Measurements from ENCODE around the gene TGIF2. TPM values are rescaled to one million over a fixed set of nuclear protein-coding genes. Genes with fewer than 3 reads are reported as not detected.
"Not testable (repeated sequence)": the region's sequence is repeated elsewhere in the genome, so short reads cannot be mapped to it uniquely, and the experiment has no call there.

Gene TGIF2
- total and polyA plus RNA-seq, 5 donors from 2014 or later: 19.4 to 38.9 (median 24.7) TPM

- peak overlapping the region in 1 of 4 donors; percentile 41 for H3K4me3 Mint-ChIP-seq
- not testable (repeated sequence) for H3K27ac ChIP-seq (ENCODE audit: insufficient read depth, low read length, poor library complexity, severe bottlenecking); DNase-seq; H3K27me3 Mint-ChIP-seq; ATAC-seq (ENCODE audit: low read depth in 2 of 2); H3K9me3 ChIP-seq (ENCODE audit: control insufficient read depth in 2 of 2, low read length in 2 of 2); H3K27me3 ChIP-seq (ENCODE audit: control insufficient read depth, insufficient read depth, low read length); H3K4me1 ChIP-seq (ENCODE audit: control insufficient read depth, insufficient read depth, low read length, poor library complexity, severe bottlenecking); H3K36me3 ChIP-seq (ENCODE audit: control insufficient read depth, insufficient read depth, low read length); H3K4me3 ChIP-seq (ENCODE audit: low read depth, low read length); H3K27ac Mint-ChIP-seq; H3K36me3 Mint-ChIP-seq; H3K4me1 Mint-ChIP-seq; H3K9me3 Mint-ChIP-seq
Measured at GRCh38 chr20:36564726-36565121, 8.7 kb upstream of the TGIF2 start.

- Mint-ChIP-seq H3K4me1 (peaks cover 0 to 6% (median 0%) of the 10 kb centered on the region in 4 donors), H3K27ac (no peak overlapping the region), H3K36me3 (no peaks in the 10 kb centered on the region), H3K9me3 (peaks cover 0 to 4% (median 2%) of the 10 kb centered on the region in 7 donors), H3K27me3 (no peaks in the 10 kb centered on the region), H3K4me3 (no peak overlapping the region)
- peaks cover 0 to 3% of the 10 kb centered on the region in 2 experiments for H3K9me3 ChIP-seq (ENCODE audit: control insufficient read depth in 2 of 2, low read length in 2 of 2)
- H3K36me3 ChIP-seq (ENCODE audit: control insufficient read depth, insufficient read depth, low read length): no peaks in the 10 kb centered on the region
- no peak overlapping the region for H3K27ac ChIP-seq (ENCODE audit: insufficient read depth, low read length, poor library complexity, severe bottlenecking)
- no peaks in the 10 kb centered on the region for H3K4me1 ChIP-seq (ENCODE audit: control insufficient read depth, insufficient read depth, low read length, poor library complexity, severe bottlenecking)
- DNase-seq: no peak
- H3K4me3 ChIP-seq (ENCODE audit: low read depth, low read length): no peak overlapping the region
- no peak for ATAC-seq (ENCODE audit: low read depth in 2 of 2)
- H3K27me3 ChIP-seq (ENCODE audit: control insufficient read depth, insufficient read depth, low read length): no peaks in the 10 kb centered on the region
Measured at GRCh38 chr20:36565520-36565919, 7.9 kb upstream of the TGIF2 start.

GRCh38 chr20:36569847-36570429 lies 3.5 kb upstream of the TGIF2 start:
- DNase-seq (no peak), ATAC-seq (ENCODE audit: low read depth in 2 of 2) (no peak)
- H3K27me3 Mint-ChIP-seq: peaks cover 5% of the 10 kb centered on the region
- H3K9me3 ChIP-seq (ENCODE audit: control insufficient read depth in 2 of 2, low read length in 2 of 2): peaks cover 0 to 3% of the 10 kb centered on the region in 2 experiments
- H3K27ac ChIP-seq (ENCODE audit: insufficient read depth, low read length, poor library complexity, severe bottlenecking): no peak overlapping the region
- H3K36me3 Mint-ChIP-seq: no peaks in the 10 kb centered on the region
- no peaks in the 10 kb centered on the region for H3K36me3 ChIP-seq (ENCODE audit: control insufficient read depth, insufficient read depth, low read length)
- H3K27ac Mint-ChIP-seq: peak overlapping the region in 1 of 3 donors; percentile 80
- peaks cover 17% of the 10 kb centered on the region for H3K4me1 ChIP-seq (ENCODE audit: control insufficient read depth, insufficient read depth, low read length, poor library complexity, severe bottlenecking)
- H3K4me3 ChIP-seq (ENCODE audit: low read depth, low read length): no peak overlapping the region
- H3K9me3 Mint-ChIP-seq: peaks cover 0 to 2% (median under 1%) of the 10 kb centered on the region in 7 donors
- H3K4me1 Mint-ChIP-seq: peaks cover 0 to 25% (median 18%) of the 10 kb centered on the region in 4 donors
- H3K27me3 ChIP-seq (ENCODE audit: control insufficient read depth, insufficient read depth, low read length): no peaks in the 10 kb centered on the region
- H3K4me3 Mint-ChIP-seq: peak overlapping the region in 1 of 4 donors; percentile 33

- Mint-ChIP-seq H3K27me3 (peaks cover 5% of the 10 kb centered on the region), H3K36me3 (no peaks in the 10 kb centered on the region), H3K9me3 (peaks cover 0 to 2% (median 0%) of the 10 kb centered on the region in 7 donors), H3K27ac (peak overlapping the region; percentile 99), H3K4me1 (peaks cover 5 to 42% (median 32%) of the 10 kb centered on the region in 4 donors), H3K4me3 (peak overlapping the region; percentile 93 to 96 (median 94))
- ATAC-seq (ENCODE audit: low read depth in 2 of 2) (no peak), DNase-seq (peak in 1 of 3 donors; percentile 19)
- H3K27me3 ChIP-seq (ENCODE audit: control insufficient read depth, insufficient read depth, low read length): no peaks in the 10 kb centered on the region
- no peaks in the 10 kb centered on the region for H3K36me3 ChIP-seq (ENCODE audit: control insufficient read depth, insufficient read depth, low read length)
- peak overlapping the region; percentile 100 for H3K27ac ChIP-seq (ENCODE audit: insufficient read depth, low read length, poor library complexity, severe bottlenecking)
- H3K4me1 ChIP-seq (ENCODE audit: control insufficient read depth, insufficient read depth, low read length, poor library complexity, severe bottlenecking): peaks cover 32% of the 10 kb centered on the region
- no peaks in the 10 kb centered on the region for H3K9me3 ChIP-seq (ENCODE audit: control insufficient read depth in 2 of 2, low read length in 2 of 2)
- H3K4me3 ChIP-seq (ENCODE audit: low read depth, low read length): no peak overlapping the region
Measured at GRCh38 chr20:36571564-36572504, 1.6 kb upstream of the TGIF2 start.

GRCh38 chr20:36572701-36573102 lies 695 bp upstream of the TGIF2 start:
- H3K27ac ChIP-seq (ENCODE audit: insufficient read depth, low read length, poor library complexity, severe bottlenecking): peak overlapping the region; percentile 100
- H3K36me3 Mint-ChIP-seq: no peaks in the 10 kb centered on the region
- H3K4me3 ChIP-seq (ENCODE audit: low read depth, low read length): peak overlapping the region; percentile 17
- peak overlapping the region; percentile 99 for H3K27ac Mint-ChIP-seq
- H3K4me3 Mint-ChIP-seq: peak overlapping the region; percentile 93 to 96 (median 94)
- H3K4me1 Mint-ChIP-seq: peaks cover 5 to 45% (median 32%) of the 10 kb centered on the region in 4 donors
- no peaks in the 10 kb centered on the region for H3K36me3 ChIP-seq (ENCODE audit: control insufficient read depth, insufficient read depth, low read length)
- ATAC-seq (ENCODE audit: low read depth in 2 of 2) (peak; percentile 71 to 76), DNase-seq (peak; percentile 60 to 81 (median 73))
- no peaks in the 10 kb centered on the region for H3K27me3 ChIP-seq (ENCODE audit: control insufficient read depth, insufficient read depth, low read length)
- peaks cover 5% of the 10 kb centered on the region for H3K27me3 Mint-ChIP-seq
- no peaks in the 10 kb centered on the region for H3K9me3 ChIP-seq (ENCODE audit: control insufficient read depth in 2 of 2, low read length in 2 of 2)
- peaks cover 0 to 2% (median 0%) of the 10 kb centered on the region in 7 donors for H3K9me3 Mint-ChIP-seq
- H3K4me1 ChIP-seq (ENCODE audit: control insufficient read depth, insufficient read depth, low read length, poor library complexity, severe bottlenecking): peaks cover 32% of the 10 kb centered on the region

- Histone ChIP-seq H3K27ac (ENCODE audit: insufficient read depth, low read length, poor library complexity, severe bottlenecking) (peak overlapping the region; percentile 100), H3K9me3 (ENCODE audit: control insufficient read depth in 2 of 2, low read length in 2 of 2) (no peaks in the 10 kb centered on the region), H3K27me3 (ENCODE audit: control insufficient read depth, insufficient read depth, low read length) (no peaks in the 10 kb centered on the region), H3K4me1 (ENCODE audit: control insufficient read depth, insufficient read depth, low read length, poor library complexity, severe bottlenecking) (peaks cover 32% of the 10 kb centered on the region), H3K36me3 (ENCODE audit: control insufficient read depth, insufficient read depth, low read length) (peaks cover 10% of the 10 kb centered on the region), H3K4me3 (ENCODE audit: low read depth, low read length) (no peak overlapping the region)
- Mint-ChIP-seq H3K4me1 (peaks cover 5 to 53% (median 32%) of the 10 kb centered on the region in 4 donors), H3K4me3 (peak overlapping the region; percentile 36 to 76 (median 70)), H3K36me3 (no peaks in the 10 kb centered on the region), H3K27me3 (peaks cover 5% of the 10 kb centered on the region), H3K27ac (peak overlapping the region in 2 of 3 donors; percentile 31 to 69), H3K9me3 (peaks cover 0 to 2% (median 0%) of the 10 kb centered on the region in 7 donors)
- DNase-seq (peak in 1 of 3 donors; percentile 36), ATAC-seq (ENCODE audit: low read depth in 2 of 2) (no peak)
Measured at GRCh38 chr20:36573798-36574365, 485 bp downstream of the TGIF2 start.

GRCh38 chr20:36574366-36575135 lies 1.2 kb downstream of the TGIF2 start:
- no peaks in the 10 kb centered on the region for H3K27me3 ChIP-seq (ENCODE audit: control insufficient read depth, insufficient read depth, low read length)
- peak; percentile 30 to 66 (median 48) for DNase-seq
- H3K36me3 ChIP-seq (ENCODE audit: control insufficient read depth, insufficient read depth, low read length): peaks cover 14% of the 10 kb centered on the region
- H3K27me3 Mint-ChIP-seq: peaks cover 5% of the 10 kb centered on the region
- peak overlapping the region; percentile 93 to 100 (median 97) for H3K27ac Mint-ChIP-seq
- H3K27ac ChIP-seq (ENCODE audit: insufficient read depth, low read length, poor library complexity, severe bottlenecking): peak overlapping the region; percentile 100
- H3K4me1 Mint-ChIP-seq: peaks cover 5 to 53% (median 32%) of the 10 kb centered on the region in 4 donors
- peak in 1 of 2 donors; percentile 10 for ATAC-seq (ENCODE audit: low read depth in 2 of 2)
- peaks cover 2% of the 10 kb centered on the region for H3K36me3 Mint-ChIP-seq
- peaks cover 0 to 2% (median 0%) of the 10 kb centered on the region in 7 donors for H3K9me3 Mint-ChIP-seq
- peaks cover 32% of the 10 kb centered on the region for H3K4me1 ChIP-seq (ENCODE audit: control insufficient read depth, insufficient read depth, low read length, poor library complexity, severe bottlenecking)
- no peaks in the 10 kb centered on the region for H3K9me3 ChIP-seq (ENCODE audit: control insufficient read depth in 2 of 2, low read length in 2 of 2)
- H3K4me3 ChIP-seq (ENCODE audit: low read depth, low read length): peak overlapping the region; percentile 58
- H3K4me3 Mint-ChIP-seq: peak overlapping the region; percentile 91 to 99 (median 94)

Measured in CD4-positive, CD25-positive, alpha-beta regulatory T cell (primary cell).